VCaP (cell line): Measurements from ENCODE around the gene OTOGL.

ENCODE experiments used
- H3K27ac ChIP-seq: fragments of 450-650 bp; 2 replicates; pipeline ENCODE4 v1.5.1; 2017
- CTCF ChIP-seq: fragments of 450-650 bp; conservative IDR thresholded peaks from 2 replicates; pipeline ENCODE4 v1.5.1; 2017; ENCODE audit warnings: mild to moderate bottlenecking, moderate library complexity

Gene OTOGL

GRCh38 chr12:80320121-80320678, 220.9 kb downstream of the OTOGL start:
- peak overlapping the region; percentile 72 for H3K27ac ChIP-seq
- no peak for TF ChIP-seq CTCF

GRCh38 chr12:80321653-80322052, 222.3 kb downstream of the OTOGL start:
- TF ChIP-seq CTCF, result no peak
- peak overlapping the region; percentile 72 for H3K27ac ChIP-seq

GRCh38 chr12:80325167-80325959, 226.0 kb downstream of the OTOGL start:
- no peak overlapping the region for H3K27ac ChIP-seq
- TF ChIP-seq CTCF, result no peak

GRCh38 chr12:80332827-80333226, 233.5 kb downstream of the OTOGL start:
- no peak overlapping the region for H3K27ac ChIP-seq
- no peak for TF ChIP-seq CTCF

GRCh38 chr12:80352474-80352873, 253.1 kb downstream of the OTOGL start:
- H3K27ac ChIP-seq, result peak overlapping the region; percentile 50; the same call in 1 of the 2 replicates
- no peak for TF ChIP-seq CTCF

DNA sequence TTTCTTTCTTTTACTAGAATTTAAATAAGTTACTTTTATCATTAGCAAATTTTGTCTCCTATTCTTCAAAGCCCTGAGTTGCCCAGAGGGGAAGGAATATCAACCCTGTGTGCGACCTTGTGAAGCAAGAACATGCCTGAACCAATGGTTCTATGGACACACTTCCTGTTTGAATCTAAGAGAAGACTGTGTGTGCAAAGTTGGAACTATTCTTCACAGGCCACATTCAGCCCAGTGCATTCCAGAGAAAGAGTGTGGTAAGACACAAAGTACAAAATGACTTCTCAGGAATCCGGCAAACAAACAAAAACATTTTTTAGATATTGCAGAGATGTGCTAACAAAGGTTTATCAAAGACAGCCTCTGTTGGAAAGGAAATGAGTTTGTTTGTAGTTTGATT, 253.9 kb downstream of the OTOGL start:
- H3K27ac ChIP-seq, result peak overlapping the region; percentile 50
- no peak for TF ChIP-seq CTCF

DNA sequence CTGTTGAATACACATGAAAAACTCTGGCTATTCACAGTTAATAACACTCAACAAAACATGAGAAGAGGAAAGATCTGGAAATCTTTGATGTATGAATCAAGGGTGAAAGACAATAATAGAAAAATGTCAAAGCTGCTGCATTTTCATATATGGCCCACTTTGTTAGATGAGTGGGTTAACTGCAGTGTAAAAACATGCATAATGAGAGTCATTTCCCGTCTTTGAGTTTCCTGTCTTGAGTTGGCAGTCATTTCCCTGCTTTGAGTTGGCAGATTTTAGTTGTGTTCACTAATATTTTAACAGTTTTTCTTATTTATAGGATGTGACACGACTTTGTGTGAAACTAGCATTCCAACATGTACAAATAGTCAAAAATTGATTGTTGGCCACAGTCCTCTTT, 256.8 kb downstream of the OTOGL start:
- no peak for TF ChIP-seq CTCF
- H3K27ac ChIP-seq, result no peak overlapping the region
